GM23338 (cell line): ENCODE data around the gene HOXC5. TPM values are rescaled to one million over a fixed set of nuclear protein-coding genes. Genes with fewer than 3 reads are reported as not detected.

ENCODE experiments used
- ATAC-seq: fragments of 200-7000 bp; cut with Tn5 transposase; 3 replicates; pipeline ENCODE4 v1.9.1; 2020
- DNase-seq: peaks from one replicate; pipeline ENCODE4 v3.0.0-alpha.2; 2015; ENCODE audit warnings: low spot score
- H2AFZ ChIP-seq: fragments of 200-600 bp; sonication (generic); 2 replicates; pipeline ENCODE4 v1.8.0; 2016; ENCODE audit warnings: antibody characterized with exemption, mild to moderate bottlenecking, moderate library complexity
- H3F3A ChIP-seq: fragments of 200-600 bp; sonication (generic); replicated peaks from 2 replicates; pipeline ENCODE4 v1.8.0; 2017; ENCODE audit warnings: antibody characterized with exemption, mixed run types, low read depth
- H3K27ac ChIP-seq: fragments of 200-600 bp; sonication (generic); 2 replicates; pipeline ENCODE4 v1.6.1; 2016; ENCODE audit warnings: low read depth
- H3K27me3 ChIP-seq: fragments of 200-600 bp; sonication (generic); 2 replicates; pipeline ENCODE4 v1.8.0; 2016; ENCODE audit warnings: mild to moderate bottlenecking, mixed run types, moderate library complexity; ENCODE audit not compliant: insufficient read depth
- H3K36me3 ChIP-seq: fragments of 200-600 bp; sonication (generic); 2 replicates; pipeline ENCODE4 v1.8.0; 2016; ENCODE audit warnings: mild to moderate bottlenecking; ENCODE audit not compliant: insufficient read depth
- H3K4me1 ChIP-seq: fragments of 200-600 bp; sonication (generic); 2 replicates; pipeline ENCODE4 v1.8.0; 2016; ENCODE audit warnings: mild to moderate bottlenecking, moderate library complexity; ENCODE audit not compliant: insufficient read depth
- H3K4me2 ChIP-seq: fragments of 200-600 bp; sonication (generic); 2 replicates; pipeline ENCODE4 v1.7.1; 2017; ENCODE audit warnings: mixed run types
- H3K4me3 ChIP-seq: fragments of 200-600 bp; sonication (generic); 2 replicates; pipeline ENCODE4 v1.6.1; 2016; ENCODE audit warnings: mixed run types
- H3K79me2 ChIP-seq: fragments of 200-600 bp; sonication (generic); replicated peaks from 2 replicates; pipeline ENCODE4 v1.8.0; 2017; ENCODE audit warnings: mild to moderate bottlenecking; ENCODE audit not compliant: insufficient read depth
- H3K9me2 ChIP-seq: fragments of 200-600 bp; sonication (generic); 2 replicates; pipeline ENCODE4 v1.8.0; 2017; ENCODE audit not compliant: insufficient read depth
- H4K20me1 ChIP-seq: fragments of 200-600 bp; sonication (generic); replicated peaks from 2 replicates; pipeline ENCODE4 v1.8.0; 2017; ENCODE audit warnings: mild to moderate bottlenecking; ENCODE audit not compliant: insufficient read depth
- H3K27ac Mint-ChIP-seq: 2 replicates; pipeline ENCODE4 v1.8.0; 2020; ENCODE audit warnings: inconsistent platforms, mild to moderate bottlenecking, moderate library complexity, mixed read lengths
- H3K27me3 Mint-ChIP-seq: 3 replicates; pipeline ENCODE4 v1.8.0; 2022; ENCODE audit warnings: low read depth, mild to moderate bottlenecking, moderate library complexity, mixed read lengths, inconsistent platforms; ENCODE audit not compliant: insufficient read depth, poor library complexity
- H3K36me3 Mint-ChIP-seq: 3 replicates; pipeline ENCODE4 v1.8.0; 2021; ENCODE audit warnings: low read depth, mild to moderate bottlenecking, inconsistent platforms, moderate library complexity, mixed read lengths
- H3K4me1 Mint-ChIP-seq: 3 replicates; pipeline ENCODE4 v1.8.0; 2020; ENCODE audit warnings: mild to moderate bottlenecking, inconsistent platforms, mixed read lengths
- H3K4me3 Mint-ChIP-seq: 3 replicates; pipeline ENCODE4 v1.8.0; 2021; ENCODE audit warnings: moderate library complexity, mild to moderate bottlenecking, inconsistent platforms, mixed read lengths
- H3K9me3 Mint-ChIP-seq: 3 replicates; pipeline ENCODE4 v1.8.0; 2020; ENCODE audit warnings: moderate library complexity, mild to moderate bottlenecking, inconsistent platforms, mixed read lengths
- EZH2 ChIP-seq: fragments of 200-600 bp; sonication (generic); IDR thresholded peaks from one replicate; pipeline ENCODE4 v1.8.0; 2017; ENCODE audit warnings: antibody characterized with exemption, mild to moderate bottlenecking, low read depth; ENCODE audit not compliant: unreplicated experiment
- EZH2phosphoT487 ChIP-seq: fragments of 200-600 bp; sonication (generic); IDR thresholded peaks from one replicate; pipeline ENCODE4 v1.8.1; 2018; ENCODE audit warnings: antibody characterized with exemption; ENCODE audit not compliant: unreplicated experiment
- JUNB ChIP-seq: IDR thresholded peaks from one replicate; pipeline ENCODE4 v1.6.1; 2016; ENCODE audit warnings: antibody characterized with exemption; ENCODE audit not compliant: unreplicated experiment
- STAT1 ChIP-seq: IDR thresholded peaks from one replicate; pipeline ENCODE4 v1.6.1; 2016; ENCODE audit warnings: antibody characterized with exemption; ENCODE audit not compliant: unreplicated experiment
- ZNF331 ChIP-seq: fragments of 250-450 bp; sonication (Bioruptor Pico); IDR thresholded peaks from 2 replicates; pipeline ENCODE4 v1.5.0; 2020; ENCODE audit warnings: low read depth, mild to moderate bottlenecking, moderate library complexity
- ZNF462 ChIP-seq: fragments of 250-450 bp; sonication (Bioruptor Pico); IDR thresholded peaks from 2 replicates; pipeline ENCODE4 v1.5.0; 2020; ENCODE audit warnings: mild to moderate bottlenecking, moderate library complexity
- polyA plus RNA-seq: library from polyadenylated mRNA; unstranded; fragments of >200 nt; fragmentation: Nextera tagmentation; extraction: Ambion mirVana; gene quantifications from 2 replicates; pipeline ENCODE4 v1.2.1, GENCODE V29; 2016
- total RNA-seq: library from RNA; depleted of rRNA; stranded (reverse); fragments of >200 nt; shearing (Covaris generic); gene quantifications from 2 replicates; pipeline ENCODE4 v1.2.3, GENCODE V29; 2014

Gene HOXC5
- total and polyA plus RNA-seq, 2 experiments from 2014 or later = not detected

GRCh38 chr12:54038284-54038870, 5.5 kb downstream of the HOXC5 start:
- H2AFZ ChIP-seq = no peak overlapping the region
- ATAC-seq = no peak
- peaks cover 15% of the 10 kb centered on the region for H3K4me1 Mint-ChIP-seq

GRCh38 chr12:54038871-54039414, 6.1 kb downstream of the HOXC5 start:
- Histone ChIP-seq H3K27me3 (peaks cover 100% of the 10 kb centered on the region), H3K79me2 (no peaks in the 10 kb centered on the region), H3F3A (peaks cover 13% of the 10 kb centered on the region; the same call in 1 of the 2 replicates), H3K4me2 (no peak overlapping the region), H3K36me3 (no peaks in the 10 kb centered on the region), H2AFZ (no peak overlapping the region), H3K4me1 (peaks cover 12% of the 10 kb centered on the region; the same call in 1 of the 2 replicates), H4K20me1 (peaks cover 39% of the 10 kb centered on the region), H3K9me2 (no peaks in the 10 kb centered on the region), H3K4me3 (no peak overlapping the region), H3K27ac (no peak overlapping the region)
- H3K4me1 Mint-ChIP-seq = peaks cover 15% of the 10 kb centered on the region
- peaks cover 7% of the 10 kb centered on the region; the same call in 2 of the 3 replicates for H3K9me3 Mint-ChIP-seq
- TF ChIP-seq EZH2phosphoT487 (peak; percentile 24), JUNB (no peak), EZH2 (peak; percentile 75), ZNF331 (CRISPR knock-in tag) (no peak), ZNF462 (no peak)
- H3K27ac Mint-ChIP-seq = no peak overlapping the region
- DNase-seq (no peak), ATAC-seq (no peak; the same call in 2 of the 3 replicates)
- H3K36me3 Mint-ChIP-seq = no peaks in the 10 kb centered on the region; the same call in 2 of the 3 replicates
- H3K4me3 Mint-ChIP-seq = no peak overlapping the region
- H3K27me3 Mint-ChIP-seq = peaks cover 100% of the 10 kb centered on the region

More at GRCh38 chr12:54038284-54038870, 5.5 kb downstream of the HOXC5 start:
- no peak overlapping the region for H3K27ac Mint-ChIP-seq
- Histone ChIP-seq H3K27ac (no peak overlapping the region), H3K36me3 (no peaks in the 10 kb centered on the region), H3K27me3 (peaks cover 100% of the 10 kb centered on the region), H3K4me2 (no peak overlapping the region), H3F3A (peaks cover 15% of the 10 kb centered on the region; the same call in 1 of the 2 replicates), H3K4me1 (peaks cover 14% of the 10 kb centered on the region; the same call in 1 of the 2 replicates), H3K4me3 (no peak overlapping the region), H3K9me2 (no peaks in the 10 kb centered on the region), H3K79me2 (no peaks in the 10 kb centered on the region), H4K20me1 (peaks cover 37% of the 10 kb centered on the region)
- no peak for DNase-seq
- peaks cover 7% of the 10 kb centered on the region; the same call in 2 of the 3 replicates for H3K9me3 Mint-ChIP-seq
- TF ChIP-seq STAT1 (no peak), EZH2 (peak; percentile 31)
- no peaks in the 10 kb centered on the region; the same call in 2 of the 3 replicates for H3K36me3 Mint-ChIP-seq
- H3K4me3 Mint-ChIP-seq = no peak overlapping the region
- peaks cover 97% of the 10 kb centered on the region for H3K27me3 Mint-ChIP-seq
